Omental fat pad (tissue), 4 donors: ENCODE data around the gene PTX4. TPM values are rescaled to one million over a fixed set of nuclear protein-coding genes. Genes with fewer than 3 reads are reported as not detected.
"Not testable (repeated sequence)": the region's sequence is repeated elsewhere in the genome, so short reads cannot be mapped to it uniquely, and the experiment has no call there.

Experiments
- ATAC-seq: fragments of 150-250 bp; one replicate; pipeline ENCODE4 v1.9.1; 2016; ENCODE audit warnings: mild to moderate bottlenecking, moderate library complexity; ENCODE audit not compliant: low FRiP score
- DNase-seq: peaks from one replicate; pipeline ENCODE4 v3.0.0-alpha.2; 2019; ENCODE audit warnings: low spot score
- total RNA-seq, 4 donors: library from RNA; depleted of rRNA; stranded (reverse); fragments of >200 nt; gene quantifications; one replicate each; pipeline ENCODE4 v1.1.0, GENCODE V29; 2016
- TF ChIP-seq, protein P1 (sequence below), 3 donors: fragments of 450-650 bp; IDR thresholded peaks; one replicate each; pipeline ENCODE4 v1.5.1; 2016 to 2017; ENCODE audit warnings: antibody characterized with exemption in 3 of 3, mild to moderate bottlenecking in 3 of 3, moderate library complexity in 2 of 3

PTX4 gene
- total RNA-seq, 4 donors from 2014 or later, result not detected

DNA sequence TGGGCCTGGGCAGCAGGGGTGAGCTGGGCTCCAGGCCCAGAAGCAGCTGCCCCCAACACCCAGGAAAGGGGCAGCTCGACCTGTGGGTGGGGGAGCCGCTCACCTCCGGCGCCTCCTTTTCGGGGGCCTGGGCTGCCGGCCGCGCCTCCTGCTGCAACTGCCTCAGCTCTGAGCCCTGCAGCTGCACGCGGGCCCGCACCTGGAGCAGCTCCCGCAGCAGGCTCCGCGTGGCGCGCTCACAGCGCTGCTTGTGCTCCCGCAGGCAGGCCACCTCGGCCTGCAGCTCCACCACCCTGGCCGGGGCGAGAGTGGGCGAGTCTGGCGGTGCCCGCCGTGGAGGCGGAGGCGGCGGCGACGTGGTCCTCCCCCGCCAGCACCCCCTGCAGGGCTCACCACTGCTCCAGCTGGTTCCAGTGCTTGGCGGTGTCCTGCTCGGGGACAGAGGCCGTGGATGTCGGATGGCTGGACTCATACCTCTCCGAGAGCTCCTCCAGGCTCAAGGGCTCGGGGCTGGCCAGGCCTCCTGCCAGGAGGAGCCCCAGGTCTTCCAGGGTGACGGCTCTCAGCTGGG is 45.3 kb downstream of the PTX4 start:
- DNase-seq, result no peak
- no peak for ATAC-seq

DNA sequence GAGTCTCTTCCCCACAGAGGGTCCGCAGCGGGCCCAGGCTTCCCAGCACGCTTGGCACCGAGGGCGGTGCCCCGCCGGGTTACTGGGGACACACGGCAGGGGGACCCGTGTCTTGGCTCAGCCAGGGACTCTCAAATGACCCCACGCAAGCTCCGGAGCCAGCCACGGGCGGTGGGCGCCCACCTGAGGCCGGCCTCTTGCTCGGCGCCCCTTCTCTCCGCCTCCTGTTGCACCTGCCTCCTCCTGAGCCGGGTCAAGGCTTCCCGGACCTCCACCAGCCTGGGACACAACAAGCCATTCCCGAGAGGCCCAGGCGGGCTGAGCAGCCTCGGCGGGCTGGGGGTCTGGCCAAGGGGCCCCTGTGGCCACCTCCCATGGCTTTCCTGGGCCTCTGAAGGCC is 46.0 kb downstream of the PTX4 start:
- ATAC-seq (no peak), DNase-seq (no peak)
- TF ChIP-seq, protein P1, sequence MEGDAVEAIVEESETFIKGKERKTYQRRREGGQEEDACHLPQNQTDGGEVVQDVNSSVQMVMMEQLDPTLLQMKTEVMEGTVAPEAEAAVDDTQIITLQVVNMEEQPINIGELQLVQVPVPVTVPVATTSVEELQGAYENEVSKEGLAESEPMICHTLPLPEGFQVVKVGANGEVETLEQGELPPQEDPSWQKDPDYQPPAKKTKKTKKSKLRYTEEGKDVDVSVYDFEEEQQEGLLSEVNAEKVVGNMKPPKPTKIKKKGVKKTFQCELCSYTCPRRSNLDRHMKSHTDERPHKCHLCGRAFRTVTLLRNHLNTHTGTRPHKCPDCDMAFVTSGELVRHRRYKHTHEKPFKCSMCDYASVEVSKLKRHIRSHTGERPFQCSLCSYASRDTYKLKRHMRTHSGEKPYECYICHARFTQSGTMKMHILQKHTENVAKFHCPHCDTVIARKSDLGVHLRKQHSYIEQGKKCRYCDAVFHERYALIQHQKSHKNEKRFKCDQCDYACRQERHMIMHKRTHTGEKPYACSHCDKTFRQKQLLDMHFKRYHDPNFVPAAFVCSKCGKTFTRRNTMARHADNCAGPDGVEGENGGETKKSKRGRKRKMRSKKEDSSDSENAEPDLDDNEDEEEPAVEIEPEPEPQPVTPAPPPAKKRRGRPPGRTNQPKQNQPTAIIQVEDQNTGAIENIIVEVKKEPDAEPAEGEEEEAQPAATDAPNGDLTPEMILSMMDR (IDR thresholded peaks at IDR 0.05), result no peak

More for the DNA sequence above, 45.3 kb downstream of the PTX4 start:
- TF ChIP-seq, protein P1 (IDR thresholded peaks at IDR 0.05), result no peak

DNA sequence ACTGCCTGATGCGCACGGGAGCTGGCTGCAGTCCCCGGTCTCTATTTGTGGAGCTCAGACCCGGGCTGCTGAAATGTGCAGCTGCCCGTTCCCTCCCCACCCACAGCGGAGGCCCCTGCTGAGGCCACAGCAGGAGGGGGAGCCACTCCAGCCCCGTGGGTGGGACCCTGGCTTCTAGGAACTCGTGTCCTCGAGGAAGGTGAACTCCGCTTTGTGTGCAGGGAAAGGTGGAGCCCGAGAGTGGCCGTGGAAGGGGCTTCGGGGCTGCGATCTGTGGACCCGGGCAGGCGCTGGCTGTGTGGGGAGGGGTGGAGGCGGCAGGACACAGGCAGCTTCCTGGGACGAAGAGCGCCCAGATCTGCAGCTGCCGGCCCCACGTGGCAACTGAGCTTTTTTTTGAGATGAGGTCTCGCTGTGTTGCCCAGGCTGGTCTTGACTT is 47.3 kb downstream of the PTX4 start:
- ATAC-seq, result no peak
- DNase-seq, result no peak
- TF ChIP-seq, protein P1 (IDR thresholded peaks at IDR 0.05), result no peak

DNA sequence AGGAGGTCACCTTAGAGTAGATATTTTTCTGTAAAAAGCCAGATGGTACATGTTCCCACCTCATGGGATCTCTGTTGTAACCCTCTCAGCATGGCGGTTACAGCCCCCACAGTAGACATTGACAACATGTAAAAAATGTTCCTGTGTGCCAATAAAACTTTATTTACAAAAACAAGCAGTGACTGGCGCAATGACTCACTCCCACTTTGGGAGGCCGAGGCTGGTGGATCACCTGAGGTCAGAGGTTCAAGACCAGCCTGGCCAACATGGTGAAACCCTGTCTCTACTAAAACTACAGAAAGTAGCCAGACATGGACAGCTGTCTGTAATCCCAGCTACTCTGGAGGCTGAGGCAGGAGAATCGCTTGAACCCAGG is 49.1 kb downstream of the PTX4 start:
- not testable (repeated sequence) for ATAC-seq

DNA sequence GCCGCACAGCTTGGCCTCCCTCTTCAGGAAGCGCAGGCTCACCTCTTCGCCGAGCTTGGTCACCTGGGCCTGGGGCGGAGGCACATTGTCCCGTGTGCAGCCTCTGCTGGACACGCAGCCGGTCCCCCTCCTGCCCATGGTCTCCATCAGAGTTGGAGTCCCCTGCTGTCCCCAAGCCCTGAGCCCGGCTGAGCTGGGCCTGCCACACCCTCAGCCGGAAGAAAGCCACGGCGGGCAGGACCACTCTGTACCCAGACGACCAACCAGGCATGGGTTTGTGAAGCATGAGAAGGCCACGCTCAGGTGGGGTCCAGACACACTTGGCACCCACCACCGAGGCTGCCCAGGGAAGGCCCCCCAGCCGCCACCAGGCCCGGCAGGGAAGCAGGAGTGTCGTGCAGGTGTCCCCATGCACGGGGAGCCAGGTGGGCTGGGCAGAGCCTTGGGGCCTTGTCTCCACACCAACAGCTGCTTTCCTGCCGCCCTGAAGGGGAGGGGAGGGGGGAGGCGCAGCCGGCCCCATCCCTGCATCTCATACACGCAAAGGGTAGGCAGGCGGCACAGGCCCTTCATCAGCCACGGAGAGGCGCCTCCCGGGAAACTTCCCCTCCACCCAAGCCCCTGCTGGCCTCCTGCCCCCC is 49.6 kb downstream of the PTX4 start:
- no peak for DNase-seq
- ATAC-seq, result no peak
- TF ChIP-seq, protein P1 (IDR thresholded peaks at IDR 0.05), result no peak

More for the DNA sequence above, 49.1 kb downstream of the PTX4 start:
- not testable (repeated sequence) for DNase-seq

DNA sequence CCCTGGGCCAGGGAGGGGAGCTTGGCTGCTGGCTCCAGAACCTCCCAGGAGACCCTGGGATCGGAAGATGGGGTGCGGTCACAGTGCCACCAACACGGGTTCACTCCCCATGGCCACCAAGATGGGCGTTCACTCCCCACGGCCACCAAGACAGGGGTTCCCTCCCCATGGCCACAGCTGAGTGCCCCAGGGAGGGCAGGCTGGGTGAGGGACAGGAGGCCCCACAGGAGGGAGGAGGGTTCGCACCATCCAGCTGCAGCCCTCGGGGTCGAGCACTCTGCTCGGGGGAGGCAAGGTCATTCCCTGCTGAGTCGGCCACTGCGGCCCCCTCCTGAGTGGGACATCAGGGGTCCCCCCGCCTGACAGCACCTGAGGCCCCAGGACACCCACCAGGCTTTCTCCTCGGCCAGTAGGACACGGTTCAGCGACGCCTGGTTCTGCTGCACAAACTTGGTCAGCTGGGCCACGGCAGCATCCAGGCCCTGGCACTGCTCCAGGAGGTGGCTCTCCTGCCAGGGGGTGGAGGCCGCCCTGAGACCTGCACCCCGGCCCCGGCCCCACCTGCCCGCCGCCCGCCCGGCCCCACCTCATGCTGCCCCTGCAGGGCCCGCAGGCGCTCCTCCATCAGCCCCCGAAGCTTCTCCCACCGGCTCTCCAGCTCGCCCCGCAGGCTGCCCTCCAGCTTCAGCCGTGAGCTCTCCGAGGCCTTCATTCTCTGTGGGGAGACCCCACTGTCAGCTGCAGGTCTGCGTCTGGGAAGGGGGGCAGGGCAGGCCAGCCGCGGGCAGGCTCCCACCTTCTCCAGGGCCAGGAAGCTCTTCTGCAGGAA is 50.3 kb downstream of the PTX4 start:
- ATAC-seq, result no peak
- TF ChIP-seq, protein P1 (IDR thresholded peaks at IDR 0.05), result no peak

DNA sequence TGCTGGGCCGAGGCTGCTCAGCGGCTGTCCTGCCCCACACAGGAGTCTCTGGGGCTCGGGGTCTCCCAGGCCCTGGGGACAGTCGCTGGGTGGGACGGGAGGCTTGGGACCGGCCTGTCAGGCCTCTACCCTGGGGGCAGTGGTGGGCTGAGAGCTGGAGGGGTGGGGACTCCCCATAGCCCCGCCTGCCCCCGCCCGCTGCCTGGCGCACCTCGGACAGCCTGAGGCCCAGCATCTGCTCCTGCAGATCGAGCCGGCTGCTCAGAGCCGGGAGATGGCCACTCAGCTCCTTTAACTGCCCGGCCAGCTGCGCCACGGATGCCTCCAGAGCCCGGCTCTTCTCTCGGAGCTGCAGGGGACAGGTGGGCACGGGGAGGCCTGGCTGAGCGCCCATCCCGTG is 51.1 kb downstream of the PTX4 start:
- DNase-seq (no peak), ATAC-seq (no peak)
- TF ChIP-seq, protein P1 (IDR thresholded peaks at IDR 0.05), result no peak

More for the DNA sequence above, 50.3 kb downstream of the PTX4 start:
- no peak for DNase-seq
